Activated naive CD8-positive, alpha-beta T cell treated with anti-CD3 and anti-CD28 coated beads for 36 hours (primary cell): ENCODE data around the gene ADIPOR2. TPM values are rescaled to one million over a fixed set of nuclear protein-coding genes. Genes with fewer than 3 reads are reported as not detected.
A peak's percentile ranks its signal among the peaks of the same experiment; 100 is the strongest.

Experiments used
- DNase-seq: peaks from one replicate; pipeline ENCODE4 v3.0.0; 2021
- H3K27ac Mint-ChIP-seq: one replicate; pipeline ENCODE4 v1.8.0; 2022; ENCODE audit warnings: mild to moderate bottlenecking, moderate library complexity, mixed read lengths
- H3K27me3 Mint-ChIP-seq: one replicate; pipeline ENCODE4 v1.8.0; 2022; ENCODE audit warnings: mild to moderate bottlenecking, mixed read lengths
- H3K36me3 Mint-ChIP-seq: one replicate; pipeline ENCODE4 v1.8.0; 2021; ENCODE audit warnings: mild to moderate bottlenecking, mixed read lengths
- H3K4me1 Mint-ChIP-seq: one replicate; pipeline ENCODE4 v1.8.0; 2021; ENCODE audit warnings: mixed read lengths
- H3K4me3 Mint-ChIP-seq: one replicate; pipeline ENCODE4 v1.8.0; 2022; ENCODE audit warnings: mild to moderate bottlenecking, moderate library complexity, mixed read lengths
- H3K9me3 Mint-ChIP-seq: one replicate; pipeline ENCODE4 v1.8.0; 2022; ENCODE audit warnings: mixed read lengths
- total RNA-seq, 2 experiments: library from RNA; stranded (reverse); gene quantifications; one replicate each; pipeline ENCODE4 v1.2.3, GENCODE V29; 2021

ADIPOR2 gene, protein sequence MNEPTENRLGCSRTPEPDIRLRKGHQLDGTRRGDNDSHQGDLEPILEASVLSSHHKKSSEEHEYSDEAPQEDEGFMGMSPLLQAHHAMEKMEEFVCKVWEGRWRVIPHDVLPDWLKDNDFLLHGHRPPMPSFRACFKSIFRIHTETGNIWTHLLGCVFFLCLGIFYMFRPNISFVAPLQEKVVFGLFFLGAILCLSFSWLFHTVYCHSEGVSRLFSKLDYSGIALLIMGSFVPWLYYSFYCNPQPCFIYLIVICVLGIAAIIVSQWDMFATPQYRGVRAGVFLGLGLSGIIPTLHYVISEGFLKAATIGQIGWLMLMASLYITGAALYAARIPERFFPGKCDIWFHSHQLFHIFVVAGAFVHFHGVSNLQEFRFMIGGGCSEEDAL
- total RNA-seq: 10 to 100 TPM; 59.8 to 62.9 TPM

DNA sequence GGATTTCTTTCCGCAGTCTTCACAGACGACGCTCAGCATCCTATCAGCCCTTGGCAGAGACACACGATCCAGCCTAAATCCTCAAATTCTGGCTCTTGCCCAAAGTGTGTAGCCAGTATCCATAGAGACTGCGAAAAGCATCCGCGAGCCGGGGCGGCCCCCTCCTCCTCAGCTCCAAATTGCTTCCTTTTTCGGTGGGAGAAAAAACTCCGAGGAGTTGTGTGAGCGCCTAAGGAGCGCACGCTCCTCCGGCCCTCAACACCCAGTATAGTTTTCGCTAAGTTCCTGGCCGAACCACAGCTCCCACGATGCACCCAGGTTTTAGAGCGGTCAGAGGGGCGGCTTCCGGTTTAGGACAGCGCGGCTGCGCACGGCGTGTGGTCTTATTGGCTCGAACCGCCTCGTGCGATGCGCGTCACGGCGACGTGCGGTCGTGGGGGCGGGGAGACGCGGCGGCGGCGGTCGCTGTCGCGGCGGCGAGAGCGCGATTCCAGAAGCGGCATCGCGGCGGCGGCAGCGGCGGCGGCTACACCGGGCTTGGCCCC lies at the start of gene ADIPOR2:
TSS of gene ADIPOR2 (plus strand) at position 493 of the 545 bp plus-strand sequence. CDS start 63,274 bp downstream, outside the sequence.
- Mint-ChIP-seq H3K9me3 (no peaks in the 10 kb centered on the region), H3K27ac (peak within 1 kb of the TSS; percentile 100), H3K4me3 (peak within 1 kb of the TSS; percentile 99), H3K36me3 (peaks cover 12% of the 10 kb centered on the region), H3K4me1 (peaks cover 37% of the 10 kb centered on the region), H3K27me3 (no peaks in the 10 kb centered on the region)
- DNase-seq: peak; percentile 95

DNA sequence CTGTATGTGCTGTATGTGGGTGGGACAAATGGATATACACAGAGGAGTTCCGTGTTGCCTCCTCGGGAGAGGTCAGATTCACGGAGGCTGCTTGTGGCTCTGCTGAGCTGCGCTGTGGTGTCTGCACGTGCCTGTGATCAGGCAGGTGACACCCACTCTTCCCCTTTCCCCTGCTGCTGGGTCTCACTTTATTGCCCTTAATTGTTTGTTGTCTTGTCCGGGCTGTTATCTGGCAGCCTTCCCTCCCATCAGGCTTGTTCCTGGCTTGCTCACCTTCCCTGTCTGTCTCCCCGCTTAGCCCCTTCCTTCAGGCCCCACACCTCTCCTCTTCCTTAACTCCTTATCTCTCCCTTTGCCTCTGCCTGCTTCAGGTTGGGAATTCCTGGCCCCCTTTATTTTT lies 48.4 kb upstream of the ADIPOR2 start:
- Mint-ChIP-seq H3K4me3 (no peak overlapping the region), H3K27ac (no peak overlapping the region), H3K9me3 (no peaks in the 10 kb centered on the region), H3K27me3 (no peaks in the 10 kb centered on the region), H3K4me1 (peaks cover 5% of the 10 kb centered on the region), H3K36me3 (no peaks in the 10 kb centered on the region)
- no peak for DNase-seq

DNA sequence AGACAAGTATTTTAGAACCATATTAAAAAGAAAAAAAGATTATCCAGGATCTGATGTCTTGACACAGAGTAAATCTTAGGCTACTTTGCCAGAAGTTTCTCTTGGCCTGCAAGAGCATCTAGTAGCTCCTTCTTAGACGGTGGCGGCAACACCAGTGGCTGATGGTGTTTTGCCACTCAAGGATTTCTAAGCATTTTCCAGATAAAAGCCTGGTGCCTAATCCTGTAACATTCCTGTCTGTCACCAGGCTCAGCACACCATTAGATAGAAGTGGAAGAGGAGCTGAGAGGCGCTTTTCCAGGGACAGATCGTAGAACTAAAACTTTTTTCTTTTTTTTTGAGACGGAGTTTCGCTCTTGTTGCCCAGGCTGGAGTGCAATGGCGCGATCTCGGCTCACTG lies 47.8 kb upstream of the ADIPOR2 start:
- Mint-ChIP-seq H3K4me3 (no peak overlapping the region), H3K4me1 (peaks cover 5% of the 10 kb centered on the region), H3K27ac (no peak overlapping the region), H3K27me3 (no peaks in the 10 kb centered on the region), H3K36me3 (no peaks in the 10 kb centered on the region), H3K9me3 (no peaks in the 10 kb centered on the region)
- DNase-seq: no peak

DNA sequence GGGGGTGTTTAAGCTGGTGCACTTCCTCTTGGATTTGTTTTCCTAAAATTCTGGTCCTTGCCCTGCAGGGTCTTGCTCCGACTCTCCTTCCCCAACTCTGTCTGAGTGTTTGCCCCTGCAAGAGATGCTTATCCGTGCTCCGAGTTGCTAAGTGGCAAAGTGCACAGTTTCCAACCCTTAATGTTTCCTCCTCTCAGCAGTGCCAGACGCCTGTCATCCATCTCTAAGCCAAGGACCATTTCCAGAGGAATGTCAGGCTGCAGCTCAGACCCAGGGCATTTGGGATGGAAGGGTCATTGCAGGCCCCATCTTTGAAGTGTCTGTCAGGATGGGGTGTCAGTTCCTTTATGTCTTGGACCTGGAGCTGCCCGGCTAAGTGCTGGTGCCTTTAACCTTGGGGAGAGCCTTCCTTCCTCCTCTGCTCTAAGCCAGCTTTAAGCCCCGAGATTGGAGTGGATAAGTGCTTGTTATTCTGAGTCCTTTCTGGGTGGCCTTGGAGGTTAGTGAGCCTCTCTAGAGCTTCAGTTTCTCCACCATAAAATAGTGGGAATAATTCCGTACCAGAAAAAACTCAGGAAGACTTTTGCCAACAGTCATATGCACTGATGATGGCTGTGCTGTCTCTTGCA lies 46.9 kb upstream of the ADIPOR2 start:
- H3K4me3 Mint-ChIP-seq: no peak overlapping the region
- H3K36me3 Mint-ChIP-seq: no peaks in the 10 kb centered on the region
- no peak for DNase-seq
- peaks cover 5% of the 10 kb centered on the region for H3K4me1 Mint-ChIP-seq
- no peaks in the 10 kb centered on the region for H3K27me3 Mint-ChIP-seq
- no peaks in the 10 kb centered on the region for H3K9me3 Mint-ChIP-seq
- H3K27ac Mint-ChIP-seq: no peak overlapping the region

DNA sequence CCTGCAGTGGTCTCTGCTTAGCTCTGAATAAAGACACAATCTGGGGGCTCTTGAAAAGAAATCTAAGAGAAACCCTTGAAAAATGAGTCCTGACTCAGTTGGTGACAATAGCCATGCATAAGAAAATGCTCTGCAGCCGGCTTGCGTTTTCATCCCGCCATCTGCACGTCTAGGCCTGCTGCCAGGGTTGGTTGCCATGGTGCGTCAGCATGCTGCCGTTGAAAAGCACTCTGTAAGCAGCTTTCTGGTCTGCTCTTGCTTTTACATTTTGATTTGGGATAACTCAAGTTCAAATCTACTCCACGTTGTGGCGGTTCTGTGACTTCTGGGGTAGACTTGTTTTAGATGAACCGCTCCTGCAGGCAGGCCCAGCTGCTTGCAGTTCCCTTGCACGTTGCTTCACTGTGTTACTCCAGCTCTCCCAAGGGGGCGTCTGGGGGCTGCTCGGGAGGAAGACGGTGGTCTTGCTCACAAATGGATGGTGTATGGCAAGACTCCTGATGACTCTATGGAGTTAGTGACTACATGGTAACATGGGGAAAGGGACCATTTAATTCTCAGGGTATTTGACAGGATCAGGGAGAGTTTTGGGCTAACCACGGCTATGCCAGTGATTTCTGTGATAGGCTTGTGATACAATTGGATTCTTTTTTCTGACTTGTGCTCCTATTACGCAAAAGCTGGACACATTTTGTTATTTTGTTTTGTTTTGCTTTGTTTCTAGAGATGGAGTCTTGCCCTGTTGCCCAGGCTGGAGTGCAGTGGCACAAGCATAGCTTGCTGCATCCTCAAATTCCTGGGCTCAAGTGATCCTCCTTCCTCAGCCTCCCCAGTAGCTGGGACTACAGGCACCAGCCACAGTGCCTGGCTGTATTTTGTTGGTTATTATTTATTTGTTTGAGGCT lies 46.1 kb upstream of the ADIPOR2 start:
- H3K27me3 Mint-ChIP-seq: no peaks in the 10 kb centered on the region
- peaks cover 5% of the 10 kb centered on the region for H3K4me1 Mint-ChIP-seq
- no peak overlapping the region for H3K4me3 Mint-ChIP-seq
- no peak for DNase-seq
- no peaks in the 10 kb centered on the region for H3K9me3 Mint-ChIP-seq
- no peak overlapping the region for H3K27ac Mint-ChIP-seq
- H3K36me3 Mint-ChIP-seq: no peaks in the 10 kb centered on the region

DNA sequence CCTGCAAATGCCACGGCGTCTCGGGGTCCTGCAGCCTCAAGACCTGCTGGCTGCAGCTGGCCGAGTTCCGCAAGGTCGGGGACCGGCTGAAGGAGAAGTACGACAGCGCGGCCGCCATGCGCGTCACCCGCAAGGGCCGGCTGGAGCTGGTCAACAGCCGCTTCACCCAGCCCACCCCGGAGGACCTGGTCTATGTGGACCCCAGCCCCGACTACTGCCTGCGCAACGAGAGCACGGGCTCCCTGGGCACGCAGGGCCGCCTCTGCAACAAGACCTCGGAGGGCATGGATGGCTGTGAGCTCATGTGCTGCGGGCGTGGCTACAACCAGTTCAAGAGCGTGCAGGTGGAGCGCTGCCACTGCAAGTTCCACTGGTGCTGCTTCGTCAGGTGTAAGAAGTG lies 45.1 kb upstream of the ADIPOR2 start:
- peaks cover 5% of the 10 kb centered on the region for H3K4me1 Mint-ChIP-seq
- DNase-seq: no peak
- no peaks in the 10 kb centered on the region for H3K36me3 Mint-ChIP-seq
- no peak overlapping the region for H3K27ac Mint-ChIP-seq
- H3K4me3 Mint-ChIP-seq: no peak overlapping the region
- H3K27me3 Mint-ChIP-seq: no peaks in the 10 kb centered on the region
- H3K9me3 Mint-ChIP-seq: no peaks in the 10 kb centered on the region

DNA sequence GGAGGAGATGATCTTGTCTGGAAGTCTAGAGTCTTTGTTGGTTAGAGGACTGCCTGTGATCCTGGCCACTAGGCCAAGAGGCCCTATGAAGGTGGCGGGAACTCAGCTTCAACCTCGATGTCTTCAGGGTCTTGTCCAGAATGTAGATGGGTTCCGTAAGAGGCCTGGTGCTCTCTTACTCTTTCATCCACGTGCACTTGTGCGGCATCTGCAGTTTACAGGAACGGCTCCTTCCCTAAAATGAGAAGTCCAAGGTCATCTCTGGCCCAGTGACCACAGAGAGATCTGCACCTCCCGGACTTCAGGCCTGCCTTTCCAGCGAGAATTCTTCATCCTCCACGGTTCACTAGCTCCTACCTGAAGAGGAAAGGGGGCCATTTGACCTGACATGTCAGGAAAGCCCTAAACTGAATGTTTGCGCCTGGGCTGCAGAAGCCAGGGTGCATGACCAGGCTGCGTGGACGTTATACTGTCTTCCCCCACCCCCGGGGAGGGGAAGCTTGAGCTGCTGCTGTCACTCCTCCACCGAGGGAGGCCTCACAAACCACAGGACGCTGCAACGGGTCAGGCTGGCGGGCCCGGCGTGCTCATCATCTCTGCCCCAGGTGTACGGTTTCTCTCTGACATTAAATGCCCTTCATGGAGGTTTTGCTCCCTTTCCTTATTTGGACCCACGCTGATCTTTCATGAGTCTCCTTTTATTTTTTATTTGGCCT lies 44.1 kb upstream of the ADIPOR2 start:
- H3K36me3 Mint-ChIP-seq: no peaks in the 10 kb centered on the region
- peaks cover 2% of the 10 kb centered on the region for H3K27me3 Mint-ChIP-seq
- peaks cover 5% of the 10 kb centered on the region for H3K4me1 Mint-ChIP-seq
- DNase-seq: no peak
- no peaks in the 10 kb centered on the region for H3K9me3 Mint-ChIP-seq
- no peak overlapping the region for H3K27ac Mint-ChIP-seq
- H3K4me3 Mint-ChIP-seq: no peak overlapping the region

DNA sequence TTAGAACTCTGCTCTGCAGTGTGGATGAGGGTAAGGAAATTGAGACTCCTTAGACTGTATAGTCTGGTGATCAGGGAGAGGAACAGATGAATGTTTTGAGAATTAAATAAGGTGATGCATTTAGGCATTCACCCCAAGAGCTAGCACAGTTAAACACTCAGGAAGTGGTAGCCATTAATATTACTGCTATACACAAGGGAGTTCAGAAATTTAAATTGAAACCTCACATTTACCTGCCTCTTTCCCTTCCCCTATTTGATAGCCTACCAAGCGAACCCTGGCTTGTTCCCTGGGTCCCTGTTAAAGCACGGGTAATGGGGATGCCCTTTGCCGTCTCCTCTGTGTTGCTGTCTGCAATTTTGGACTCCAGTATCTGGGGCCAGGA lies 43.6 kb upstream of the ADIPOR2 start:
- H3K36me3 Mint-ChIP-seq: no peaks in the 10 kb centered on the region
- peaks cover 5% of the 10 kb centered on the region for H3K27me3 Mint-ChIP-seq
- no peaks in the 10 kb centered on the region for H3K9me3 Mint-ChIP-seq
- no peak for DNase-seq
- no peak overlapping the region for H3K27ac Mint-ChIP-seq
- peaks cover 5% of the 10 kb centered on the region for H3K4me1 Mint-ChIP-seq
- no peak overlapping the region for H3K4me3 Mint-ChIP-seq

DNA sequence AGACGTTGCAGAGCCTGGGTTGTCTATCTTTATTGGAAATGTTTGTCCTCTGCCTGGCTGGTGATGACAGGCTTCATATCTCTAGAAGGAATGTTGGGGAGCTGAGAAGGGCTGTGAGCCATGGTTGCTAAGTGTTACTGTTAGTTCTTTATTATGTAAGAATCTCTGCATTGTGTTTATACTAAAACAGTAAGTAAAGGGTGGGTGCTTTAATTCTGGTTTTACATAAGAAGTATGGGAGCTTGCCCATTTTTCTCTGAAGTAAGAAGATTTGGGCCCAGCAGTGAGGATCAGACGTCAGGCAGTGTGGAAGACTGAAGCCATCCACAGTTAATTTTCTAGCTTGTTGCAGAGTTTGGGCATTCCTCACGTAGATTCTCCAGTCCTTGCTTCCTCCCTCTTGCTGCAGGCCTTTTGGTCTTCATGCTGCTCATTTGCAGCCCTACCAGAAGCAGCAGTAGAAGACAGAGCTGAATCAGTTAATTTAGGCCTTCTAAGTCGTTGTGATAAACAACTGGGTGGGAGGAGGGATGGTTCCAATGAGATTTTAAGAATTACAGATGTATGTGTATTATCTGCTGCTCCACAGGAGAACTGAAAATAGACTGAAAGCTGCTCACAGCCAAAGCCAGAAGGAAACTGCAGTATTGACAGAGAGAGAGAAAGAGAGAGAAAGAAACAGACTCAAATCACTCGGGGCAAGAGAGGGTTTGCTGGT lies 40.5 kb upstream of the ADIPOR2 start:
- Mint-ChIP-seq H3K27me3 (peaks cover 5% of the 10 kb centered on the region), H3K4me1 (peaks cover 7% of the 10 kb centered on the region), H3K4me3 (no peak overlapping the region), H3K36me3 (no peaks in the 10 kb centered on the region), H3K27ac (no peak overlapping the region), H3K9me3 (no peaks in the 10 kb centered on the region)
- no peak for DNase-seq

DNA sequence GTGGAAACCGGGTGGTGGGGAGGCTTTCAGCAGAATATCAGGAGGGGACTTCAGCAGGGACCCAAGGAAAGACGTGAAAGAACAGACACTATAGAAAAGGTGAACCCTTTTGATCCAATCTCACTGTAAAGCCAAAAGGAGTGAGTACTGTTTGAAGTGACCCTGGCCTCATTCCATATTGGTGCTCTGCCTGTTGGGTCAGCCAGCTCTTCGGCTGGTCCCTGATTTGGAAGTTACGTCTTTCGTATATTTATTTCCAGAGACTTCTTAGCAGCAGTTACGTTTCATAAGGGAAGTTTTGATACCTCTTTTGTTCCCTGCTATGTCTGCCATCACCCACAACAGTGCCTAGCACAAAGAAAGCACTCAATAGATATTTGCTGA lies 39.9 kb upstream of the ADIPOR2 start:
- Mint-ChIP-seq H3K4me3 (no peak overlapping the region), H3K27ac (no peak overlapping the region), H3K9me3 (no peaks in the 10 kb centered on the region), H3K4me1 (peaks cover 4% of the 10 kb centered on the region), H3K27me3 (peaks cover 5% of the 10 kb centered on the region), H3K36me3 (no peaks in the 10 kb centered on the region)
- DNase-seq: no peak

DNA sequence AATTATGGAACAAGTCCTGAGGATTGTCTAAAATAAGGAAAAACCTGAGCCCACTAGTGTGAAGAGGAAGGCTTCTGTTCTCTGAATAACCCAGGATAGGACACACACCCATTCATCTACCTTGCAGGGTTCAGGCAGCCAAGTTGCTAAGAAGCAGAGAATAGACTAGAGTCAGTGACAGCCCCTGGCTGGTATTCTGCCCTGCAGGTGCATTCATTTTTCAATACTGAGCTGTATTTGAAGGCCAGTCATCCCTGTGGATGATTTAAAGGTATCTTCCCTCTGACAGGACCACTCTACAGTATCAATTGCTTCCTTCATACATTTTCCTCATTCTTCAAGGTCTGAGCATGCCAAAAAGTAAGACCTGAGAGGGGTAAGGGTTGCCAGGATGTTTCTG lies 38.9 kb upstream of the ADIPOR2 start:
- Mint-ChIP-seq H3K27me3 (peaks cover 5% of the 10 kb centered on the region), H3K9me3 (no peaks in the 10 kb centered on the region), H3K36me3 (no peaks in the 10 kb centered on the region), H3K4me3 (no peak overlapping the region), H3K4me1 (peaks cover 4% of the 10 kb centered on the region), H3K27ac (no peak overlapping the region)
- no peak for DNase-seq

DNA sequence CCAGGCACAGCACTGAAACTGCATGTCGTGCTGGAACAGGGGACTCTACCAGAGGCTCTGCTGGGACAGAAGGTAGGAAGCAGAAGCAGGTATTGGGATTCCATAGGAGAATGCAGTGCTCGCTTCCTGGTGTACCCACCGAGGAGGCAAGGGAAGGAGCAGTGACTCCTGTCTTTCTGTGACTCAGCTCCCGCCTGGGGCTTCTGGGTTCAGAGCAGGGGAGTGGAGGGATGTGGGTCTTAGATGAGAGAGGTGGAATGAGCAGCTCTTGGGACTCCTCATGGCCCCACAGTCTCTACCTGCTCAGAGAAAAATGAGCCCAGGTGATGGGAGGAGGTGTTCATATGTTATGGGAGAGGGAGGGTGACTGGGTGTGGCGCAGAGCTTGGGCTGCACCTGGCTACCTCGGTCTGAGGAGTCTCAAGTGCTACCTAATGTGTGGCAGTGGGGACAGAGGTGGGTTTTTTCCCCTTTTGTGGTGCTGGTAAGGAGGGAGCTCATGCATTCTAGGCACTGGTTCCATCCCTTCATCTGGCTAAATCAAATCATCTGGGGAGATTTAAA lies 35.6 kb upstream of the ADIPOR2 start:
- Mint-ChIP-seq H3K9me3 (no peaks in the 10 kb centered on the region), H3K27me3 (peaks cover 5% of the 10 kb centered on the region), H3K4me3 (no peak overlapping the region), H3K27ac (no peak overlapping the region), H3K4me1 (peaks cover 4% of the 10 kb centered on the region), H3K36me3 (no peaks in the 10 kb centered on the region)
- DNase-seq: no peak

DNA sequence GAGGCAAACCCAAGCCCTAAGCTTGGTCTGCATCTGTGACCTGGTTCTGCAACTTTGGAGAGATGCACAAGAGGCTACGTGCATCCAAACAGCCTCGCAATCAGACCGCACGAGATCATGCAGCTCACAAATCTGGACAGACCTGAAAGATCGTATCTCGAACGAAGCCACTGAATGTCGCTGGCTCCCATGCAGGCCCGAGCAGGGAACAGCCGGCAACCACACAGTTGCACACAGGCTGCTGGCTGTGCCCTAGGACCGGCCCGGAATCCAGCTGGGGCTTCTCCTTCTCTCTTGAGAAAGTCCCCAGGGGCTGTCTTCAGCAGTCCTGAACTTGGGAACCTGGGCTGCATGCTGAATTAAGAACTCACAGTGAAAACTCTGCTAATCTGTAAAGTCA lies 34.0 kb upstream of the ADIPOR2 start:
- no peak overlapping the region for H3K27ac Mint-ChIP-seq
- no peaks in the 10 kb centered on the region for H3K9me3 Mint-ChIP-seq
- H3K36me3 Mint-ChIP-seq: no peaks in the 10 kb centered on the region
- no peak overlapping the region for H3K4me3 Mint-ChIP-seq
- DNase-seq: no peak
- H3K27me3 Mint-ChIP-seq: peaks cover 1% of the 10 kb centered on the region
- peaks cover 6% of the 10 kb centered on the region for H3K4me1 Mint-ChIP-seq

DNA sequence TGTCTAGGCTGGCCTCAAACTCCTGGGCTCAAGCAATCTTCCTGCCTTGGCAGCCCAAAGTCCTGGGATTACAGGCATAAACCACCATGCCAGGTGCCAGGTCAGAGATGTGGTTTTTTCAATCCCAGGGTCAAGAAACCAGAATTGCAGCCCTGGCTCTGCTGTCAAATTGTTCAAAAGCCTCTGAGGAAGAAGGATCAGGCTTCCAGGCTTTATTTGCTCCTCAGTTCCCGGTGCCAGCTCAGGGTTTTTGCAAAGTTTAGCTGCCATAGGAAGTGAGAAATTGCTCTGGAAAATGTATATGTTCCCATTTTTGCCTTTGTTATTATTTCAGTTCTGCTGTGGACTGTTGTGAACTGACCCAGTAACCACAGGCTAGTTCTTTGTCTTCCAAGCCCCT lies 33.2 kb upstream of the ADIPOR2 start:
- Mint-ChIP-seq H3K9me3 (no peaks in the 10 kb centered on the region), H3K27me3 (no peaks in the 10 kb centered on the region), H3K27ac (no peak overlapping the region), H3K36me3 (no peaks in the 10 kb centered on the region), H3K4me3 (no peak overlapping the region), H3K4me1 (peaks cover 5% of the 10 kb centered on the region)
- DNase-seq: no peak
